Gastroesophageal sphincter (tissue), 4 donors: ENCODE results near the gene ASB1. TPM values are rescaled to one million over a fixed set of nuclear protein-coding genes. Genes with fewer than 3 reads are reported as not detected.

Experiments
- ATAC-seq: fragments of 150-250 bp; one replicate; pipeline ENCODE4 v1.9.1; 2016; ENCODE audit warnings: mild to moderate bottlenecking, moderate library complexity
- H3K27ac ChIP-seq, 4 donors: fragments of 200-600 bp; sonication (generic) in 3 of 4; 1 replicate in 3 of 4; 2 replicates in 1 of 4; pipeline ENCODE4 v1.5.1; 2016 to 2019
- H3K27me3 ChIP-seq: fragments of 200-600 bp; sonication (generic); one replicate; pipeline ENCODE4 v1.5.1; 2019
- H3K36me3 ChIP-seq, 2 donors: fragments of 200-600 bp; sonication (generic); one replicate each; pipeline ENCODE4 v1.5.1; 2019; ENCODE audit warnings: control low read depth in 1 of 2
- H3K4me1 ChIP-seq, 3 donors: fragments of 200-600 bp; sonication (generic); 1 replicate in 2 of 3; 2 replicates in 1 of 3; pipeline ENCODE4 v1.5.1; 2016 to 2019; ENCODE audit warnings: control low read depth in 2 of 3
- H3K4me3 ChIP-seq, 2 donors: fragments of 200-600 bp; sonication (generic); one replicate each; pipeline ENCODE4 v1.5.1; 2019; ENCODE audit warnings: mild to moderate bottlenecking in 1 of 2, moderate library complexity in 1 of 2
- H3K9me3 ChIP-seq, 3 donors: fragments of 200-600 bp; sonication (generic); one replicate each; pipeline ENCODE4 v1.5.1; 2017 to 2019; ENCODE audit warnings: control low read depth in 2 of 3
- CTCF ChIP-seq, 4 experiments: fragments of 200-600 bp in 2 of 4; fragments of 450-650 bp in 2 of 4; sonication (generic) in 1 of 4; IDR thresholded peaks; one replicate each; pipeline ENCODE4 v1.5.1; 2017 to 2019; ENCODE audit warnings: antibody characterized with exemption in 4 of 4, mild to moderate bottlenecking in 2 of 4, moderate library complexity in 2 of 4
- EP300 ChIP-seq: sonication (generic); formaldehyde crosslinking; IDR thresholded peaks from one replicate; pipeline ENCODE4 v1.6.1; 2017; ENCODE audit warnings: antibody characterized with exemption, mild to moderate bottlenecking
- POLR2A ChIP-seq, 2 donors: fragments of 450-650 bp; IDR thresholded peaks; one replicate each; pipeline ENCODE4 v1.6.1; 2017; ENCODE audit warnings: antibody characterized with exemption in 2 of 2, mild to moderate bottlenecking in 2 of 2, moderate library complexity in 1 of 2
- POLR2AphosphoS5 ChIP-seq: sonication (generic); formaldehyde crosslinking; IDR thresholded peaks from one replicate; pipeline ENCODE4 v1.6.1; 2017; ENCODE audit warnings: antibody characterized with exemption
- WGBS, 2 donors: methylation state at CpG; one replicate each; pipeline ENCODE4 v1.1.5; 2018; ENCODE audit warnings: low coverage in 1 of 2; 5-methylcytosine and 5-hydroxymethylcytosine counted together
- total RNA-seq, 4 donors: library from RNA; depleted of rRNA; stranded (reverse); fragments of >200 nt; gene quantifications; one replicate each; pipeline ENCODE4 v1.1.0, GENCODE V29; 2016

ASB1 gene
- total RNA-seq, 4 donors from 2014 or later: 27.9 to 39.3 (median 35.9) TPM

- Histone ChIP-seq H3K27ac (no peak overlapping the region), H3K4me3 (no peak overlapping the region), H3K27me3 (no peaks in the 10 kb centered on the region), H3K9me3 (peaks cover 0 to 8% (median 0%) of the 10 kb centered on the region in 3 donors), H3K36me3 (no peaks in the 10 kb centered on the region), H3K4me1 (peaks cover 0 to 25% (median 9%) of the 10 kb centered on the region in 3 donors)
- no peak for TF ChIP-seq POLR2A (IDR thresholded peaks at IDR 0.05)
- TF ChIP-seq EP300: no peak
- no peak for TF ChIP-seq CTCF (IDR thresholded peaks at IDR 0.05)
- no peak for TF ChIP-seq POLR2AphosphoS5
- 80 to 87% methylated on average over 4 to 5 of the region's 6 CpGs for WGBS, 2 donors
- ATAC-seq: no peak
These were observed 34.8 kb downstream of the ASB1 start for GRCh38 chr2:238461491-238461890.

DNA sequence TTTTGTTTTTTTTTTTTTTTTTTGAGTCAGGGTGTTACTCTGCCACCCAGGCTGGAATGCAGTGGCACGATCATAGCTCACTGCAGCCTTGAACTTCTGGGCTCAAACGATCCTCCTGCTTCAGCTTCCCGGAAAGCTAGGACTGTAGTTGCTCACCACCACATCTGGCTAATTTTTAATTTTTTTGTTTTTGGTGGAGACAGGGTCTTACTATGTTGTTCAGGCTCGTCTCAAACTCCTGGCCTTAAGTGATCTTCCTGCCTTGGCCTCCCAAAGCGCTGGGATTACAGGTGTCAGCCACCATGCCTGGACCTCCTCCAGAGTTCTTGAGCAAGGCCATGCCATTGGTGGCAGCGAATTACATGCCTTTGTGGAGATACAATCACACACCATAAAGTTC lies 35.2 kb downstream of the ASB1 start:
- no peaks in the 10 kb centered on the region for H3K27me3 ChIP-seq
- TF ChIP-seq CTCF (IDR thresholded peaks at IDR 0.05) (no peak), POLR2A (IDR thresholded peaks at IDR 0.05) (no peak), EP300 (no peak), POLR2AphosphoS5 (no peak)
- H3K36me3 ChIP-seq: no peaks in the 10 kb centered on the region
- peaks cover 0 to 4% (median 0%) of the 10 kb centered on the region in 3 donors for H3K9me3 ChIP-seq
- ATAC-seq: no peak
- 81 to 94% methylated on average over 5 to 6 of the region's 6 CpGs for WGBS, 2 donors
- no peak overlapping the region for H3K4me3 ChIP-seq
- peaks cover 0 to 25% (median 9%) of the 10 kb centered on the region in 3 donors for H3K4me1 ChIP-seq
- H3K27ac ChIP-seq: no peak overlapping the region

- 64 to 68% methylated on average over 2 of the region's 2 CpGs for WGBS, 2 donors
- no peaks in the 10 kb centered on the region for H3K9me3 ChIP-seq
- no peak for ATAC-seq
- H3K27ac ChIP-seq: no peak overlapping the region
- H3K4me1 ChIP-seq: peaks cover 0 to 22% (median 9%) of the 10 kb centered on the region in 3 donors
- H3K4me3 ChIP-seq: no peak overlapping the region
- no peaks in the 10 kb centered on the region for H3K27me3 ChIP-seq
- no peak for TF ChIP-seq POLR2A (IDR thresholded peaks at IDR 0.05)
- peak; percentile 53 to 78 (median 72) for TF ChIP-seq CTCF (IDR thresholded peaks at IDR 0.05)
- no peak for TF ChIP-seq EP300
- H3K36me3 ChIP-seq: no peaks in the 10 kb centered on the region
These were observed 36.2 kb downstream of the ASB1 start for GRCh38 chr2:238462782-238463396.

- WGBS, 2 donors: 92% methylated on average over 6 of the region's 10 CpGs; no CpG with 5 or more reads in 1 of the 2 donors
- TF ChIP-seq CTCF (IDR thresholded peaks at IDR 0.05) (no peak), POLR2AphosphoS5 (no peak), EP300 (no peak), POLR2A (IDR thresholded peaks at IDR 0.05) (no peak)
These were observed 37.7 kb downstream of the ASB1 start for GRCh38 chr2:238464389-238464788.

More at GRCh38 chr2:238464389-238464788, 37.7 kb downstream of the ASB1 start:
- Histone ChIP-seq H3K27me3 (no peaks in the 10 kb centered on the region), H3K27ac (no peak overlapping the region), H3K9me3 (no peaks in the 10 kb centered on the region), H3K4me1 (peaks cover 0 to 7% (median 2%) of the 10 kb centered on the region in 3 donors), H3K4me3 (no peak overlapping the region), H3K36me3 (no peaks in the 10 kb centered on the region)
- ATAC-seq: no peak
